ENCODE results near the gene SRXN1. TPM values are rescaled to one million over a fixed set of nuclear protein-coding genes. Genes with fewer than 3 reads are reported as not detected.

SRXN1 gene
- total and polyA plus RNA-seq, 9 of the 15 experiments (the other 6 are each of a cell fraction or from before 2014, with no cell fraction given), result 6.8 to 36.4 (median 21.6) TPM

GRCh38 chr20:653590-654416, 803 bp upstream of the SRXN1 start (continued):
- TF ChIP-seq KDM1A (IDR thresholded peaks at IDR 0.05) (peak; percentile 91 to 97), RBM34 (IDR thresholded peaks at IDR 0.05; ENCODE audit: borderline replicate concordance, insufficient read depth, low read length) (no peak), ASH1L (IDR thresholded peaks at IDR 0.05; ENCODE audit: borderline replicate concordance, low read depth, partially characterized antibody) (no peak), ZNF324 (CRISPR knock-in tag; IDR thresholded peaks at IDR 0.05) (peak; percentile 48; the same call in 1 of the 2 replicates), ZNF311 (CRISPR knock-in tag; IDR thresholded peaks at IDR 0.05) (no peak), ATF4 (CRISPR knock-in tag; IDR thresholded peaks at IDR 0.05) (no peak), CREB5 (CRISPR knock-in tag; IDR thresholded peaks at IDR 0.05) (no peak), PTRF (tag; IDR thresholded peaks at IDR 0.05) (no peak), UBTF (IDR thresholded peaks at IDR 0.05; ENCODE audit: borderline replicate concordance in 1 of 2, low read depth in 2 of 2, low read length in 2 of 2) (no peak), HNRNPH1 (optimal IDR thresholded peaks at IDR 0.05; ENCODE audit: low read depth, low read length) (no peak), RB1 (IDR thresholded peaks at IDR 0.05; ENCODE audit: low read depth) (peak; percentile 3; the same call in 1 of the 2 replicates), ZNF41 (CRISPR knock-in tag; conservative IDR thresholded peaks at IDR 0.05) (no peak), SFPQ (IDR thresholded peaks at IDR 0.05; ENCODE audit: low read depth, low read length) (no peak), DLX4 (CRISPR knock-in tag; IDR thresholded peaks at IDR 0.05) (no peak), PATZ1 (CRISPR knock-in tag; IDR thresholded peaks at IDR 0.05; ENCODE audit: borderline replicate concordance) (no peak), MAFF (IDR thresholded peaks at IDR 0.05; ENCODE audit: low read length) (no peak), KDM4B (IDR thresholded peaks at IDR 0.05; ENCODE audit: borderline replicate concordance in 2 of 2, low read depth in 1 of 2) (no peak)

All from K562 (cell line).